K562 (cell line): Measurements from ENCODE around the gene ARHGEF6. TPM values are rescaled to one million over a fixed set of nuclear protein-coding genes. Genes with fewer than 3 reads are reported as not detected.

Experiments
- CCNT2 ChIP-seq: IDR thresholded peaks from 2 replicates; pipeline ENCODE4 v1.6.1; 2011; ENCODE audit warnings: borderline replicate concordance, low read depth, mild to moderate bottlenecking, moderate library complexity, mixed read lengths, low read length; ENCODE audit not compliant: insufficient read length; ENCODE audit errors: extremely low read depth
- DPF2 ChIP-seq: fragments of 450-650 bp; IDR thresholded peaks from 2 replicates; pipeline ENCODE4 v1.6.1; 2016
- ELF1 ChIP-seq: fragments of 200-800 bp; sonication (Bioruptor generic); IDR thresholded peaks from 2 replicates; pipeline ENCODE4 v1.6.1; 2016; ENCODE audit warnings: missing genetic modification characterization, missing compliant biosample characterization
- EP300 ChIP-seq: IDR thresholded peaks from 2 replicates; pipeline ENCODE4 v1.6.1; 2012; ENCODE audit warnings: low read length, improper control_type of control experiment
- GTF2F1 ChIP-seq: IDR thresholded peaks from 2 replicates; pipeline ENCODE4 v1.6.1; 2011; ENCODE audit warnings: low read depth, low read length, improper control_type of control experiment
- L3MBTL2 ChIP-seq: fragments of 450-650 bp; IDR thresholded peaks from 2 replicates; pipeline ENCODE4 v1.6.1; 2016; ENCODE audit warnings: mild to moderate bottlenecking, moderate library complexity
- PTTG1 ChIP-seq: fragments of 450-650 bp; IDR thresholded peaks from 2 replicates; pipeline ENCODE4 v1.6.1; 2016; ENCODE audit warnings: low read depth, mild to moderate bottlenecking, missing genetic modification characterization, missing compliant biosample characterization
- RCOR1 ChIP-seq, 2 experiments: IDR thresholded peaks; 2 replicates each; pipeline ENCODE4 v1.6.1; 2012; ENCODE audit warnings: low read depth in 2 of 2, low read length in 2 of 2, borderline replicate concordance in 1 of 2, improper control_type of control experiment in 1 of 2
- SMAD4 ChIP-seq: fragments of 250-450 bp; sonication (Bioruptor Pico); conservative IDR thresholded peaks from 2 replicates; pipeline ENCODE4 v1.8.0; 2021; ENCODE audit warnings: inconsistent platforms, mild to moderate bottlenecking, moderate library complexity
- SMARCA4 ChIP-seq: fragments of 450-650 bp; IDR thresholded peaks from 2 replicates; pipeline ENCODE4 v1.6.1; 2016
- SOX6 ChIP-seq: fragments of 450-650 bp; IDR thresholded peaks from 2 replicates; pipeline ENCODE4 v1.6.1; 2014; ENCODE audit warnings: mild to moderate bottlenecking
- TBL1XR1 ChIP-seq, 2 experiments: IDR thresholded peaks; 2 replicates each; pipeline ENCODE4 v1.6.1; 2012; ENCODE audit warnings: improper control_type of control experiment in 2 of 2, low read length in 2 of 2, mild to moderate bottlenecking in 1 of 2
- TEAD4 ChIP-seq, 2 experiments: sonication (generic) in 1 of 2; formaldehyde crosslinking in 1 of 2; IDR thresholded peaks; 2 replicates each; pipeline versions ENCODE4 v1.6.1 to v1.8.0; 2012 to 2022; ENCODE audit warnings: borderline replicate concordance in 1 of 2, inconsistent platforms in 1 of 2, low read length in 1 of 2, mild to moderate bottlenecking in 1 of 2, missing genetic modification reagents in 1 of 2
- polyA plus RNA-seq, 8 experiments: library from polyadenylated mRNA; depleted of rRNA in 4 of 8; stranded (reverse) in 5 of 8; unstranded in 3 of 8; fragments of >200 nt; fragmentation: Nextera tagmentation in 2 of 8; fragmentation: Illumina TruSeq in 1 of 8; extraction: Ambion mirVana in 2 of 8; extraction: Trizol in 1 of 8; gene quantifications; 2 replicates each; pipeline versions ENCODE4 v1.2.1 to v1.2.3, GENCODE V29; 2011 to 2014; ENCODE audit warnings: inconsistent platforms in 1 of 8, missing spikeins in 1 of 8
- total RNA-seq, 7 experiments: library from RNA; depleted of rRNA in 6 of 7; stranded (reverse); fragments of >200 nt in 6 of 7; fragmentation: Illumina TruSeq in 2 of 7; extraction: Trizol in 2 of 7; gene quantifications; 2 replicates each; pipeline versions ENCODE4 v1.2.1 to v1.2.3, GENCODE V29; 2011 to 2021; ENCODE audit warnings: low replicate concordance in 1 of 7
- TF ChIP-seq, protein P1 (sequence below), 2 experiments: IDR thresholded peaks in 1 of 2; conservative IDR thresholded peaks in 1 of 2; 2 replicates each; pipeline ENCODE4 v1.6.1; 2016; ENCODE audit warnings: low read depth in 2 of 2, mild to moderate bottlenecking in 1 of 2, missing compliant biosample characterization in 1 of 2, missing genetic modification characterization in 1 of 2, moderate library complexity in 1 of 2
- TF ChIP-seq, protein P2 (sequence below): fragments of 450-650 bp; IDR thresholded peaks from 2 replicates; pipeline ENCODE4 v1.6.1; 2017; ENCODE audit warnings: antibody characterized with exemption, mild to moderate bottlenecking
- TF ChIP-seq, protein P3 (sequence below): fragments of 450-650 bp; IDR thresholded peaks from 2 replicates; pipeline ENCODE4 v1.6.1; 2016; ENCODE audit warnings: missing biosample characterization, missing genetic modification characterization
- TF ChIP-seq, protein P4 (sequence below): sonication (generic); formaldehyde crosslinking; IDR thresholded peaks from 2 replicates; pipeline ENCODE4 v1.5.0; 2020; ENCODE audit warnings: missing genetic modification reagents

Gene ARHGEF6
- total and polyA plus RNA-seq, 9 of the 15 experiments (the other 6 are each of a cell fraction or from before 2014, with no cell fraction given): 2.9 to 22.1 (median 13.3) TPM

DNA sequence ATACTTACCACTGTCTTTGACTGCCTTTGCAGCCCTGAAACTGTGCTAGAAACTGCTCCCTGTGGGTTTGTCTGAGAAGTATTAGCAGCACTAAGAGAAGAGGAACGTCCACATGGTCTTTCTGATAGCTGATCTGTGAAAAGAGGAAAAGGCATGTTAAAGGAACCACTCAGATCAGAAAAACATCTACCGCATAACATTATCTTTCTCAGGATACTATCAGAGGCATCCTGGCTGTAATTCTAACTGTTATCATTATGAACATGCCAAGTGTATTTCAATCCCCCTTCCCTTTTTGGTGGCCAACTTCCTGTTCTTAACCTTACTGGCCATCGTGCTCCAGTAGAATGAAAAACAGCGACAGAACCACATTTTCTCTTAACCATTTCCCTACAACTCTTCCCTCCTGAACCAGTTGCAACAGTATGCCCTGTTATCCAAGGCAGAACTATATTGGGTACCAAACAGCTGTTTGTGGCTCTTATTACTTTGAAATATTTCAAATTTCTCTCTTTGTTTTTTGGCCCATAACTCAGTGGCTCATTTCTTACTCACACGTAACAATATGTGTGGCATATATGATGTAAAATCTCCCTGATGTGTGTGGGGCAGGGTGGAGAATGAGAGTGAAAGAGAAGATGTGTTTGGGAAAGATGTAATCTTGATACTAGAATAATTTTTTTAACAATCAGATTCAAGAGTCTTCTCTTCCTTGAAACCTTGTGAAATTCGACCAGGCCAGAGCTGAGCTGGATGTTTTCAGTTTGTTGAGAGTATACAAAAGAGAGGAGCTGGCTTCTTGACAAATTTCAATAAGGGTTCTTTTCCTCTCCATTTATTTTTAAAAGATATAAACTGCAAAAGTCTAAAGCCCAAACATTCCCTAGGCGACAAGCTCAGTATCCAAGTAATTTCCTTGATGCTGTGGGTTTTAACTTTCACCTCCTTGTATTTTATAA is 35.2 kb downstream of the ARHGEF6 start (continued):
- TF ChIP-seq, protein P1, sequence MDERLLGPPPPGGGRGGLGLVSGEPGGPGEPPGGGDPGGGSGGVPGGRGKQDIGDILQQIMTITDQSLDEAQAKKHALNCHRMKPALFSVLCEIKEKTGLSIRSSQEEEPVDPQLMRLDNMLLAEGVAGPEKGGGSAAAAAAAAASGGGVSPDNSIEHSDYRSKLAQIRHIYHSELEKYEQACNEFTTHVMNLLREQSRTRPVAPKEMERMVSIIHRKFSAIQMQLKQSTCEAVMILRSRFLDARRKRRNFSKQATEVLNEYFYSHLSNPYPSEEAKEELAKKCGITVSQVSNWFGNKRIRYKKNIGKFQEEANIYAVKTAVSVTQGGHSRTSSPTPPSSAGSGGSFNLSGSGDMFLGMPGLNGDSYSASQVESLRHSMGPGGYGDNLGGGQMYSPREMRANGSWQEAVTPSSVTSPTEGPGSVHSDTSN (CRISPR knock-in tag; IDR thresholded peaks at IDR 0.05; ENCODE audit: low read depth): no peak
- TF ChIP-seq, protein P1 (tag; conservative IDR thresholded peaks at IDR 0.05; ENCODE audit: low read depth): peak; percentile 32; the same call in 1 of the 2 replicates
- peak; percentile 89 for TF ChIP-seq CCNT2
- peak; percentile 77 for TF ChIP-seq EP300
- TF ChIP-seq PTTG1 (tag): no peak
- peak; percentile 73 for TF ChIP-seq DPF2
- TF ChIP-seq TBL1XR1 (IDR thresholded peaks at IDR 0.05; ENCODE audit: low read length in 2 of 2): 0 out of 4 replicates have a peak, but pooled peaks of 1 of the 2 experiments have one; percentile 37
- TF ChIP-seq SMARCA4: peak; percentile 69; the same call in 1 of the 2 replicates
- peak; percentile 67; the same call in 1 of the 2 replicates for TF ChIP-seq SOX6
- 0 out of 2 replicates have a peak, but pooled peaks have one; percentile 18 for TF ChIP-seq ELF1 (tag)
- TF ChIP-seq GTF2F1: no peak
- TF ChIP-seq, protein P2, sequence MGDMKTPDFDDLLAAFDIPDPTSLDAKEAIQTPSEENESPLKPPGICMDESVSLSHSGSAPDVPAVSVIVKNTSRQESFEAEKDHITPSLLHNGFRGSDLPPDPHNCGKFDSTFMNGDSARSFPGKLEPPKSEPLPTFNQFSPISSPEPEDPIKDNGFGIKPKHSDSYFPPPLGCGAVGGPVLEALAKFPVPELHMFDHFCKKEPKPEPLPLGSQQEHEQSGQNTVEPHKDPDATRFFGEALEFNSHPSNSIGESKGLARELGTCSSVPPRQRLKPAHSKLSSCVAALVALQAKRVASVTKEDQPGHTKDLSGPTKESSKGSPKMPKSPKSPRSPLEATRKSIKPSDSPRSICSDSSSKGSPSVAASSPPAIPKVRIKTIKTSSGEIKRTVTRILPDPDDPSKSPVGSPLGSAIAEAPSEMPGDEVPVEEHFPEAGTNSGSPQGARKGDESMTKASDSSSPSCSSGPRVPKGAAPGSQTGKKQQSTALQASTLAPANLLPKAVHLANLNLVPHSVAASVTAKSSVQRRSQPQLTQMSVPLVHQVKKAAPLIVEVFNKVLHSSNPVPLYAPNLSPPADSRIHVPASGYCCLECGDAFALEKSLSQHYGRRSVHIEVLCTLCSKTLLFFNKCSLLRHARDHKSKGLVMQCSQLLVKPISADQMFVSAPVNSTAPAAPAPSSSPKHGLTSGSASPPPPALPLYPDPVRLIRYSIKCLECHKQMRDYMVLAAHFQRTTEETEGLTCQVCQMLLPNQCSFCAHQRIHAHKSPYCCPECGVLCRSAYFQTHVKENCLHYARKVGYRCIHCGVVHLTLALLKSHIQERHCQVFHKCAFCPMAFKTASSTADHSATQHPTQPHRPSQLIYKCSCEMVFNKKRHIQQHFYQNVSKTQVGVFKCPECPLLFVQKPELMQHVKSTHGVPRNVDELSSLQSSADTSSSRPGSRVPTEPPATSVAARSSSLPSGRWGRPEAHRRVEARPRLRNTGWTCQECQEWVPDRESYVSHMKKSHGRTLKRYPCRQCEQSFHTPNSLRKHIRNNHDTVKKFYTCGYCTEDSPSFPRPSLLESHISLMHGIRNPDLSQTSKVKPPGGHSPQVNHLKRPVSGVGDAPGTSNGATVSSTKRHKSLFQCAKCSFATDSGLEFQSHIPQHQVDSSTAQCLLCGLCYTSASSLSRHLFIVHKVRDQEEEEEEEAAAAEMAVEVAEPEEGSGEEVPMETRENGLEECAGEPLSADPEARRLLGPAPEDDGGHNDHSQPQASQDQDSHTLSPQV: 0 out of 2 replicates have a peak, but pooled peaks have one; percentile 33
- peak in 1 of 2 experiments; percentile 36; a peak in 1 of 4 replicates for TF ChIP-seq RCOR1 (IDR thresholded peaks at IDR 0.05; ENCODE audit: borderline replicate concordance in 1 of 2, low read depth in 2 of 2, low read length in 2 of 2)
- 0 out of 2 replicates have a peak, but pooled peaks have one; percentile 47 for TF ChIP-seq SMAD4 (CRISPR knock-in tag)
- TF ChIP-seq, protein P3, sequence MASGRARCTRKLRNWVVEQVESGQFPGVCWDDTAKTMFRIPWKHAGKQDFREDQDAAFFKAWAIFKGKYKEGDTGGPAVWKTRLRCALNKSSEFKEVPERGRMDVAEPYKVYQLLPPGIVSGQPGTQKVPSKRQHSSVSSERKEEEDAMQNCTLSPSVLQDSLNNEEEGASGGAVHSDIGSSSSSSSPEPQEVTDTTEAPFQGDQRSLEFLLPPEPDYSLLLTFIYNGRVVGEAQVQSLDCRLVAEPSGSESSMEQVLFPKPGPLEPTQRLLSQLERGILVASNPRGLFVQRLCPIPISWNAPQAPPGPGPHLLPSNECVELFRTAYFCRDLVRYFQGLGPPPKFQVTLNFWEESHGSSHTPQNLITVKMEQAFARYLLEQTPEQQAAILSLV (tag): no peak
- TF ChIP-seq, protein P4, sequence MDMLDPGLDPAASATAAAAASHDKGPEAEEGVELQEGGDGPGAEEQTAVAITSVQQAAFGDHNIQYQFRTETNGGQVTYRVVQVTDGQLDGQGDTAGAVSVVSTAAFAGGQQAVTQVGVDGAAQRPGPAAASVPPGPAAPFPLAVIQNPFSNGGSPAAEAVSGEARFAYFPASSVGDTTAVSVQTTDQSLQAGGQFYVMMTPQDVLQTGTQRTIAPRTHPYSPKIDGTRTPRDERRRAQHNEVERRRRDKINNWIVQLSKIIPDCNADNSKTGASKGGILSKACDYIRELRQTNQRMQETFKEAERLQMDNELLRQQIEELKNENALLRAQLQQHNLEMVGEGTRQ (CRISPR knock-in tag): no peak
- peak; percentile 63 for TF ChIP-seq L3MBTL2
- TF ChIP-seq TEAD4 (IDR thresholded peaks at IDR 0.05; ENCODE audit: low read length): peak; percentile 86
- no peak for TF ChIP-seq TEAD4 (CRISPR knock-in tag; IDR thresholded peaks at IDR 0.05; ENCODE audit: borderline replicate concordance)
